Breast epithelium (tissue), 4 donors: ENCODE data around the gene VEPH1. TPM values are rescaled to one million over a fixed set of nuclear protein-coding genes. Genes with fewer than 3 reads are reported as not detected.
A peak's percentile ranks its signal among the peaks of the same experiment; 100 is the strongest.

Source experiments
- DNase-seq, 2 donors: peaks; one replicate each; pipeline ENCODE4 v3.0.0-alpha.2; 2019; ENCODE audit warnings: low spot score in 2 of 2
- H3K27ac ChIP-seq, 2 donors: fragments of 200-600 bp; sonication (generic) in 1 of 2; one replicate each; pipeline ENCODE4 v1.5.1; 2016 to 2019; ENCODE audit warnings: mild to moderate bottlenecking in 1 of 2
- H3K27me3 ChIP-seq, 2 donors: fragments of 200-600 bp; sonication (generic) in 1 of 2; one replicate each; pipeline versions ENCODE4 v1.5.1 to v1.6.0; 2017 to 2019; ENCODE audit warnings: control low read depth in 1 of 2, mild to moderate bottlenecking in 1 of 2
- H3K36me3 ChIP-seq: fragments of 200-600 bp; one replicate; pipeline ENCODE4 v1.5.1; 2019
- H3K4me1 ChIP-seq, 2 donors: fragments of 200-600 bp; sonication (generic); one replicate each; pipeline ENCODE4 v1.5.1; 2016 to 2019; ENCODE audit warnings: control low read depth in 1 of 2
- H3K4me3 ChIP-seq, 3 donors: fragments of 200-600 bp; sonication (generic); 1 replicate in 2 of 3; 2 replicates in 1 of 3; pipeline ENCODE4 v1.5.1; 2016 to 2019; ENCODE audit warnings: mild to moderate bottlenecking in 3 of 3, moderate library complexity in 2 of 3
- H3K9me3 ChIP-seq, 2 donors: fragments of 200-600 bp; sonication (generic) in 1 of 2; one replicate each; pipeline ENCODE4 v1.5.1; 2016 to 2019; ENCODE audit warnings: control low read depth in 1 of 2
- CTCF ChIP-seq, 3 donors: fragments of 450-650 bp; IDR thresholded peaks; one replicate each; pipeline ENCODE4 v1.5.1; 2016 to 2017; ENCODE audit warnings: antibody characterized with exemption in 3 of 3, mild to moderate bottlenecking in 3 of 3, moderate library complexity in 3 of 3
- POLR2A ChIP-seq: fragments of 450-650 bp; IDR thresholded peaks from one replicate; pipeline ENCODE4 v1.6.1; 2016; ENCODE audit warnings: antibody characterized with exemption, mild to moderate bottlenecking, moderate library complexity
- POLR2AphosphoS5 ChIP-seq, 3 donors: sonication (generic); formaldehyde crosslinking; IDR thresholded peaks; one replicate each; pipeline ENCODE4 v1.6.1; 2017; ENCODE audit warnings: antibody characterized with exemption in 3 of 3
- intact Hi-C: fragments of 100-400 bp; cut with DNase I; formaldehyde crosslinking; loops from one replicate; pipeline ENCODE4 v1.15.1; 2023; ENCODE audit warnings: low total_unique reads
- total RNA-seq, 3 donors: library from RNA; depleted of rRNA; stranded (reverse); fragments of >200 nt; gene quantifications; one replicate each; pipeline ENCODE4 v1.1.0, GENCODE V29; 2016

Gene VEPH1
- total RNA-seq, 3 donors from 2014 or later = under 0.01 to 20.9 (median 8.8) TPM

DNA sequence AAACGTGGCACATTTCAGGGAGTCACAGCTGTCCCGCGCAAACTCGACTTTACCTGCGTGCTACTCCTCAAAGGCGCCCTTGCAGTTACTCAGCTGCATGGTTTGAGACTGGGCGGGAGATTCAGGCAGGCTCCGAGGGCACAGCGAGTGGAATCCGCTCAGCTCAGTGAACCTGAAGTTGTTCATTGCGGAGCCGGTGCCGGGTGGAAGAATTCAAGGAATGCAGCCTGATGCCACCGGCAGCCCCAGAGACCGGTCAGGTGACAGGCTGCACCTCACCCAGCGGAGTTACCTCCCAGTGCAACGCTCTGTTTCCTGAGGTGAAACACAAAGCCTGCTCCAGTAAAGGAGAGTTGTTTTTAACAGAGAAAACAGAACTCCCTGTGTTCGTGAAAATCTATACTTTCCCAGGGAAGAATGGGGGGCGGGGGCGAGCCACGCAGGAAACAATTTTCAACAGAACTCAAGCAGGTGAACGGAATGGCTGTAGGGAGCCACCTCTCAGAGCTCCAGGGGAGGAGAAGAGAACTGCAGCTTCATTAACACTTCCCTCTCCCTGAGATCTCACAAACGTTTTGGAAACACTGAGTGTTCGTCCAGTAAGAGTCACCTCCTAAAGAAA lies 3.8 kb downstream of the VEPH1 start:
- peak; percentile 74 to 76 for DNase-seq
- no peaks in the 10 kb centered on the region for H3K9me3 ChIP-seq
- no peaks in the 10 kb centered on the region for H3K27me3 ChIP-seq
- H3K4me1 ChIP-seq = no peaks in the 10 kb centered on the region
- peak overlapping the region; percentile 68 to 80 for H3K27ac ChIP-seq
- TF ChIP-seq POLR2A (no peak), POLR2AphosphoS5 (IDR thresholded peaks at IDR 0.05) (peak in 1 of 3 donors; percentile 37), CTCF (IDR thresholded peaks at IDR 0.05) (peak in 1 of 3 donors; percentile 56)
- H3K4me3 ChIP-seq = peak overlapping the region; percentile 17 to 56 (median 45)
- H3K36me3 ChIP-seq = no peaks in the 10 kb centered on the region
- intact Hi-C loops = no loop called here

DNA sequence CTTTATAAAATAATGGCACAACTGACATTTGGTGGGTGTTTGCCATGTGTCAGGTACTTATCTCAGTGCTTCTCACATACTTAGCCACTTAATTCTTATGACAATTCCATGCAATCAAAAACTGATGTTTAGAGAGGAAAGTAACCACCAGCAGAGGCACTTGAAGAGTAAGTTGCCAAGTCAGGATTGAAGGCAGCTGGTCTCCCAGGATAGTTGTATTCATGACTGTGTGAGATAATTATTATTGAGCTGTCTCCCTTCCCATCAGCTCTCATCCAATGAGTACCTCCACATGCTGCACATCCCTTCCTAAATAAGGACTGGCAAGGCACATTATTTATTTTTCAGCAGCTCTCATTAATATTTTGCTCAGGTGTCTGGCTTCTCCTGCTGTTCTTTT lies 4.8 kb downstream of the VEPH1 start:
- H3K27ac ChIP-seq = peak overlapping the region in 1 of 2 donors; percentile 80
- DNase-seq = no peak
- H3K4me1 ChIP-seq = peaks cover 0 to 6% of the 10 kb centered on the region in 2 donors
- H3K27me3 ChIP-seq = no peaks in the 10 kb centered on the region
- TF ChIP-seq POLR2A (no peak), CTCF (IDR thresholded peaks at IDR 0.05) (no peak), POLR2AphosphoS5 (IDR thresholded peaks at IDR 0.05) (no peak)
- H3K4me3 ChIP-seq = no peak overlapping the region
- intact Hi-C loops = no loop called here
- H3K36me3 ChIP-seq = no peaks in the 10 kb centered on the region
- H3K9me3 ChIP-seq = no peaks in the 10 kb centered on the region

DNA sequence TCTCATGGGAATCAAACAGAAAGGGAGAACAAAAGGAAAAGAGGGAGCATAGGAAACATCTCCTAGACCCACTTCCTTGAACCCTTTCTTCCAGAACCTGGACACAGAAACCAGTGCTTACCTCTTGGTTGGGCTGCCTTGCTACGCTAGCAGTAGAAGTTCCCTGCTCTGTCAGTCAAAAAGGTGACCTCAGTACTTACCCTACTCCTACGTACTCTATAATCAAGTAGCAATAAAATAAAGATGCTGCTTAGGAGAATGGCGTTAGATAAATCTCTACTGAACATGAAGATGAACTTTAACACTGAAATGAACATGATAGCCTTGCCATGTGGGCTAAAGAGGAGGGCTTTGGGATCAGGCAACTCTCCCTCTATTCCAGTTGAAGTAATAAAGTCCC lies 7.4 kb downstream of the VEPH1 start:
- intact Hi-C loops = no loop called here
- no peak for DNase-seq
- no peaks in the 10 kb centered on the region for H3K9me3 ChIP-seq
- H3K4me1 ChIP-seq = peaks cover 0 to 8% of the 10 kb centered on the region in 2 donors
- H3K27ac ChIP-seq = peak overlapping the region in 1 of 2 donors; percentile 67
- TF ChIP-seq POLR2AphosphoS5 (IDR thresholded peaks at IDR 0.05) (no peak), CTCF (IDR thresholded peaks at IDR 0.05) (no peak), POLR2A (no peak)
- H3K27me3 ChIP-seq = no peaks in the 10 kb centered on the region
- no peak overlapping the region for H3K4me3 ChIP-seq
- H3K36me3 ChIP-seq = no peaks in the 10 kb centered on the region

GRCh38 chr3:157494581-157495281 lies 8.5 kb downstream of the VEPH1 start:
- peak overlapping the region; percentile 33 to 67 for H3K27ac ChIP-seq
- no peak overlapping the region for H3K4me3 ChIP-seq
- H3K36me3 ChIP-seq = no peaks in the 10 kb centered on the region
- TF ChIP-seq POLR2A (no peak), CTCF (IDR thresholded peaks at IDR 0.05) (no peak), POLR2AphosphoS5 (IDR thresholded peaks at IDR 0.05) (no peak)
- no peaks in the 10 kb centered on the region for H3K27me3 ChIP-seq
- no peaks in the 10 kb centered on the region for H3K9me3 ChIP-seq
- H3K4me1 ChIP-seq = peaks cover 0 to 8% of the 10 kb centered on the region in 2 donors
- intact Hi-C loops = no loop called here
- peak in 1 of 2 donors; percentile 44 for DNase-seq
